Measurements from ENCODE around the gene FES. TPM values are rescaled to one million over a fixed set of nuclear protein-coding genes. Genes with fewer than 3 reads are reported as not detected.

The FES gene
- total RNA-seq, 4 donors from 2014 or later = 7.0 to 18.3 (median 14.0) TPM

- 87% methylated on average over 16 of the region's 19 CpGs; no CpG with 5 or more reads in 1 of the 2 donors for WGBS, 2 donors (ENCODE audit: low coverage in 1 of 2)
These were observed 2.2 kb upstream of the FES start for GRCh38 chr15:90881978-90882721.

GRCh38 chr15:90882781-90883525 is 1.4 kb upstream of the FES start:
- Histone ChIP-seq H3K9me3 (no peaks in the 10 kb centered on the region), H3K4me3 (no peak overlapping the region), H3K4me1 (peaks cover 6 to 35% (median 23%) of the 10 kb centered on the region in 4 donors), H3K27ac (peak overlapping the region; percentile 86 to 92 (median 90)), H3K36me3 (peaks cover 0 to 19% (median 8%) of the 10 kb centered on the region in 4 donors), H3K27me3 (no peaks in the 10 kb centered on the region)
- TF ChIP-seq CTCF (IDR thresholded peaks at IDR 0.05) = no peak
- TF ChIP-seq EP300 (IDR thresholded peaks at IDR 0.05; ENCODE audit: low read depth) = no peak
- TF ChIP-seq POLR2A (IDR thresholded peaks at IDR 0.05) = no peak
- no peak for TF ChIP-seq POLR2AphosphoS5 (IDR thresholded peaks at IDR 0.05)
- in situ Hi-C loops (cut with MboI; ENCODE audit: low pct_ligation_motif_present in 1 of 4, low pct_unique_long_range_greater_than_20kb in 1 of 4, low sequenced_read_pairs in 3 of 4) = loop anchor here in 3 of 4 donors (10.0 to 25.0 kb wide), 3 partner anchors 221 to 571 kb away; no protein-coding TSS in a partner anchor
- intact Hi-C loops (cut with DNase I; ENCODE audit: low total_unique reads) = loop anchor here (10.0 kb wide), 1 partner anchor 168 kb away; the partner anchor contains the start of gene BLM
- WGBS, 2 donors (ENCODE audit: low coverage in 1 of 2) = 63 to 69% methylated on average over 2 to 13 of the region's 13 CpGs
- DNase-seq = no peak

More at GRCh38 chr15:90881978-90882721, 2.2 kb upstream of the FES start:
- DNase-seq = no peak
- Histone ChIP-seq H3K36me3 (peaks cover 0 to 26% (median 12%) of the 10 kb centered on the region in 4 donors), H3K4me1 (peaks cover 6 to 35% (median 23%) of the 10 kb centered on the region in 4 donors), H3K9me3 (no peaks in the 10 kb centered on the region), H3K27me3 (no peaks in the 10 kb centered on the region), H3K27ac (no peak overlapping the region), H3K4me3 (no peak overlapping the region)
- intact Hi-C loops (cut with DNase I; ENCODE audit: low total_unique reads) (loop anchor here (10.0 kb wide), 1 partner anchor 167 kb away; the partner anchor contains the start of gene BLM), in situ Hi-C loops (cut with MboI; ENCODE audit: low pct_ligation_motif_present in 1 of 4, low pct_unique_long_range_greater_than_20kb in 1 of 4, low sequenced_read_pairs in 3 of 4) (loop anchor here in 3 of 4 donors (10.0 to 25.0 kb wide), 3 partner anchors 220 to 570 kb away; no protein-coding TSS in a partner anchor)
- TF ChIP-seq EP300 (IDR thresholded peaks at IDR 0.05; ENCODE audit: low read depth) (no peak), POLR2A (IDR thresholded peaks at IDR 0.05) (no peak), POLR2AphosphoS5 (IDR thresholded peaks at IDR 0.05) (peak in 2 of 3 donors; percentile 8 to 12), CTCF (IDR thresholded peaks at IDR 0.05) (no peak)

GRCh38 chr15:90883526-90883975 is 753 bp upstream of the FES start:
- no peak for DNase-seq
- 61 to 62% methylated on average over 2 to 7 of the region's 7 CpGs for WGBS, 2 donors (ENCODE audit: low coverage in 1 of 2)
- in situ Hi-C loops (cut with MboI; ENCODE audit: low pct_ligation_motif_present in 1 of 4, low pct_unique_long_range_greater_than_20kb in 1 of 4, low sequenced_read_pairs in 3 of 4) = loop anchor here in 3 of 4 donors (10.0 to 25.0 kb wide), 3 partner anchors 221 to 571 kb away; no protein-coding TSS in a partner anchor

GRCh38 chr15:90884719-90885431 is 571 bp downstream of the FES start:
- peak overlapping the region; percentile 86 to 92 (median 90) for H3K27ac ChIP-seq
- no peak for DNase-seq
- H3K9me3 ChIP-seq = no peaks in the 10 kb centered on the region
- peaks cover 0 to 3% (median 0%) of the 10 kb centered on the region in 4 donors for H3K36me3 ChIP-seq
- H3K4me1 ChIP-seq = peaks cover 6 to 35% (median 23%) of the 10 kb centered on the region in 4 donors
- in situ Hi-C loops (cut with MboI; ENCODE audit: low pct_ligation_motif_present in 1 of 4, low pct_unique_long_range_greater_than_20kb in 1 of 4, low sequenced_read_pairs in 3 of 4) = loop anchor here (5.0 to 25.0 kb wide), 4 partner anchors 223 to 573 kb away; no protein-coding TSS in a partner anchor
- H3K27me3 ChIP-seq = no peaks in the 10 kb centered on the region
- intact Hi-C loops (cut with DNase I; ENCODE audit: low total_unique reads) = loop anchor here (1.0 to 10.0 kb wide), 2 partner anchors 170 to 237 kb away; partner anchors contain the start of gene BLM
- peak overlapping the region; percentile 36 to 56 (median 50) for H3K4me3 ChIP-seq
- WGBS, 2 donors (ENCODE audit: low coverage in 1 of 2) = 42 to 54% methylated on average over 4 to 15 of the region's 16 CpGs
- no peak for TF ChIP-seq EP300 (IDR thresholded peaks at IDR 0.05; ENCODE audit: low read depth)
- no peak for TF ChIP-seq CTCF (IDR thresholded peaks at IDR 0.05)
- TF ChIP-seq POLR2AphosphoS5 (IDR thresholded peaks at IDR 0.05) = no peak
- TF ChIP-seq POLR2A (IDR thresholded peaks at IDR 0.05) = no peak

More at GRCh38 chr15:90883526-90883975, 753 bp upstream of the FES start:
- H3K4me1 ChIP-seq = peaks cover 6 to 35% (median 23%) of the 10 kb centered on the region in 4 donors
- peaks cover 0 to 16% (median 6%) of the 10 kb centered on the region in 4 donors for H3K36me3 ChIP-seq
- peak overlapping the region; percentile 86 to 92 (median 90) for H3K27ac ChIP-seq
- intact Hi-C loops (cut with DNase I; ENCODE audit: low total_unique reads) = loop anchor here (10.0 kb wide), 1 partner anchor 169 kb away; the partner anchor contains the start of gene BLM
- peak overlapping the region in 3 of 4 donors; percentile 48 to 56 (median 51) for H3K4me3 ChIP-seq
- H3K9me3 ChIP-seq = no peaks in the 10 kb centered on the region
- no peaks in the 10 kb centered on the region for H3K27me3 ChIP-seq
- peak in 1 of 3 donors; percentile 39 for TF ChIP-seq POLR2AphosphoS5 (IDR thresholded peaks at IDR 0.05)
- no peak for TF ChIP-seq POLR2A (IDR thresholded peaks at IDR 0.05)

Measured in transverse colon (tissue), 4 donors.